Subcutaneous adipose tissue (tissue), 4 donors: ENCODE measurements around the gene CSF2RB. TPM values are rescaled to one million over a fixed set of nuclear protein-coding genes. Genes with fewer than 3 reads are reported as not detected.

Experiments used
- total RNA-seq, 4 donors: library from RNA; depleted of rRNA; stranded (reverse); fragments of >200 nt; gene quantifications; one replicate each; pipeline ENCODE4 v1.1.0, GENCODE V29; 2016
- TF ChIP-seq, protein P1 (sequence below): fragments of 450-650 bp; IDR thresholded peaks from one replicate; pipeline ENCODE4 v1.5.1; 2016; ENCODE audit warnings: low read depth, mild to moderate bottlenecking, control low read depth, antibody characterized with exemption, moderate library complexity

CSF2RB gene
- total RNA-seq, 4 donors from 2014 or later = 5.8 to 11.7 (median 10.5) TPM

DNA sequence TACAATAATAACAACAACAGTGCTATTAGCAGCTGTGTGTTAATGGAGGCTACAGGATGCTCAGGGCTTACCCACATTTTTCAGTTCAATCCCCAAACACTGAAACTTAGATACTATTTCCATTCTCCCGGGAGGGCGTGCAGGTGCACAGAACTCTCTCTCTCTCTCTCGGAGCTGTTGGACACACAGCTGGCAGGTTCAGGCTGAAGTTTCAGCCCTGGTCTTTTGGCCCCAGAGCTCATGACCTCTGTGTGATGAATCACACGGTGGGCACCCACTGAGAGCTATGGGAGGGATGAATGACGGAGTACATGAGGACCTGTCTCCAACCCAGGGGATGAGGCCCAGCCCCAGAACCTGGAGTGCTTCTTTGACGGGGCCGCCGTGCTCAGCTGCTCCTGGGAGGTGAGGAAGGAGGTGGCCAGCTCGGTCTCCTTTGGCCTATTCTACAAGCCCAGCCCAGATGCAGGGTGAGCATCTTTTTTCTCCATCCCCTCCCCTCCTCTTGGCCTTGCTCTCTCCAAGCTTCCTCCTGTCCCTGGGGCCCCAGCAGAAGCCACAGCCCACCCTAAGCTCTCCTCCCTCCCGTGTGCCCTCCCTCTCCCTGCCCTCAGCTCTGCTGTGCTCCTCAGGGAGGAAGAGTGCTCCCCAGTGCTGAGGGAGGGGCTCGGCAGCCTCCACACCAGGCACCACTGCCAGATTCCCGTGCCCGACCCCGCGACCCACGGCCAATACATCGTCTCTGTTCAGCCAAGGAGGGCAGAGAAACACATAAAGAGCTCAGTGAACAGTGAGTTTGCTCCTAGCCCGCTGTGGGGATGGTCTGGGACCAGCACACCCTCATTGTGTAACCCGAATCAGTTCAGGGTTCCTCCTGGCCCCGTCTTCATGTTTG lies 16.9 kb downstream of the CSF2RB start:
- TF ChIP-seq, protein P1, sequence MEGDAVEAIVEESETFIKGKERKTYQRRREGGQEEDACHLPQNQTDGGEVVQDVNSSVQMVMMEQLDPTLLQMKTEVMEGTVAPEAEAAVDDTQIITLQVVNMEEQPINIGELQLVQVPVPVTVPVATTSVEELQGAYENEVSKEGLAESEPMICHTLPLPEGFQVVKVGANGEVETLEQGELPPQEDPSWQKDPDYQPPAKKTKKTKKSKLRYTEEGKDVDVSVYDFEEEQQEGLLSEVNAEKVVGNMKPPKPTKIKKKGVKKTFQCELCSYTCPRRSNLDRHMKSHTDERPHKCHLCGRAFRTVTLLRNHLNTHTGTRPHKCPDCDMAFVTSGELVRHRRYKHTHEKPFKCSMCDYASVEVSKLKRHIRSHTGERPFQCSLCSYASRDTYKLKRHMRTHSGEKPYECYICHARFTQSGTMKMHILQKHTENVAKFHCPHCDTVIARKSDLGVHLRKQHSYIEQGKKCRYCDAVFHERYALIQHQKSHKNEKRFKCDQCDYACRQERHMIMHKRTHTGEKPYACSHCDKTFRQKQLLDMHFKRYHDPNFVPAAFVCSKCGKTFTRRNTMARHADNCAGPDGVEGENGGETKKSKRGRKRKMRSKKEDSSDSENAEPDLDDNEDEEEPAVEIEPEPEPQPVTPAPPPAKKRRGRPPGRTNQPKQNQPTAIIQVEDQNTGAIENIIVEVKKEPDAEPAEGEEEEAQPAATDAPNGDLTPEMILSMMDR = no peak

DNA sequence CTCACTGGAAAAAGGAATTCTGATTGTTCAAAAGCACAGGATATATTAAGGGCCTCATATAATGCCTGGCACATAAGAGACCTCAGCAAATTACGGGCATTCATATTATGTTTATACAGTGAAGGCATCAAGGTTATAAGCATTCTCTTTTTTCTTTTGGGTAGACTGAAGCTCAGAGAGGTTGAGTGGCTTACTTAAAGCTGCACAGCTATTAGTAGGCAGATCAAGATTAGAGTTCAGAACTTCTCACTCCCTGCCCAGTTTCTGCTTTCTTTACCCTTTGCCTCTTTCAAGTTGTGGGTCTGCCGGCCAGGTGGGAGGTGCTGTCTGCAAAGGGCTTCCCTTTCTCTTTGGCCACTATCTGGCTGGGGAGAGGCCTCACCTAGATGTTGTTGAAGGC lies 18.0 kb downstream of the CSF2RB start:
- TF ChIP-seq, protein P1 = no peak

- TF ChIP-seq, protein P1 = no peak
These were observed 20.4 kb downstream of the CSF2RB start for GRCh38 chr22:36933629-36934417.

- TF ChIP-seq, protein P1 = no peak
These were observed 21.2 kb downstream of the CSF2RB start for GRCh38 chr22:36934418-36935312.

GRCh38 chr22:36935313-36935610 lies 21.8 kb downstream of the CSF2RB start:
- TF ChIP-seq, protein P1 = no peak

DNA sequence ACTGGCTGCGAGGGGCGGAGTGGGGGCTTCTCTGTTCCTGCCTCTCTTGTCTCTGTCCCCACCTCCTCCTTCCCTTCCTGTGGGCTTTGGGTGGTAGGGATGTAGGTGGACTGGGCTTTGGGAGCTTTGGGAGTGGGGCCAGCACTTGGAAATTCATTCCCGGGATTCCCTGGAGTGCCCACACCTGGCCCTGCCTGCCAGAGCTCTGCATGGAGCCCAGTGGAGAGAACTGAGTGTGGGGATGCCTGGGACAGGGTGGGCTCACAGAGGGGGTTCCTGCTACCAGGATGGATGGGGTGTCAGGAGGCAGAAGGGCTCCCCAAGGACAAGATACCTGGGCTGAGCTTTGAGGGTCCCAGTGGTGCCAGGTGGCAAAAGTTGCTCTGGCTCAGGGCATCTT lies 22.3 kb downstream of the CSF2RB start:
- TF ChIP-seq, protein P1 = no peak
